Uterus (tissue), 2 donors: ENCODE data around the gene STK17A.

Experiments
- CTCF ChIP-seq, 4 experiments: fragments of 200-600 bp in 2 of 4; fragments of 450-650 bp in 2 of 4; sonication (generic) in 2 of 4; IDR thresholded peaks; one replicate each; pipeline ENCODE4 v1.5.1; 2016 to 2019; ENCODE audit warnings: antibody characterized with exemption in 4 of 4, mild to moderate bottlenecking in 2 of 4, moderate library complexity in 1 of 4
- POLR2A ChIP-seq, 2 donors: fragments of 450-650 bp; IDR thresholded peaks; one replicate each; pipeline ENCODE4 v1.6.1; 2016; ENCODE audit warnings: antibody characterized with exemption in 2 of 2, mild to moderate bottlenecking in 1 of 2, moderate library complexity in 1 of 2

- TF ChIP-seq CTCF (IDR thresholded peaks at IDR 0.05) = no peak
- TF ChIP-seq POLR2A (IDR thresholded peaks at IDR 0.05) = no peak
Observed at GRCh38 chr7:43624156-43624555, 41.2 kb downstream of the STK17A start.
